HepG2 (cell line): ENCODE measurements around the gene RCAN2. TPM values are rescaled to one million over a fixed set of nuclear protein-coding genes. Genes with fewer than 3 reads are reported as not detected.

Experiments used
- ATAC-seq: fragments of 200-7000 bp; cut with Tn5 transposase; 3 replicates; pipeline ENCODE4 v1.9.1; 2020; ENCODE audit warnings: mild to moderate bottlenecking, moderate library complexity
- BruUV-seq: library from RNA; stranded (reverse); fragments of 400-500 nt; replicated peaks from 2 replicates; lab custom pipeline; 2021; lab: Mats Ljungman, UMichigan
- CTCF ChIA-PET: fragments of 300-600 bp; formaldehyde crosslinking; extraction: SDS; loops from one replicate; lab custom pipeline; 2021; ENCODE audit warnings: low total read pairs, inconsistent platforms, low intra/inter-chr PET ratio; lab: Yijun Ruan, JAX
- POLR2A ChIA-PET: fragments of 350-600 bp; sonication (Branson Sonifier 250); formaldehyde crosslinking; loops from one replicate; lab custom pipeline; 2020; ENCODE audit warnings: antibody characterized with exemption, inconsistent platforms; lab: Yijun Ruan, JAX
- DNase-seq: peaks from one replicate; pipeline ENCODE4 v3.0.0-alpha.2; 2015; ENCODE audit warnings: low spot score
- FAIRE-seq: peaks from 3 replicates; lab custom pipeline; 2011; peaks lifted over from hg19 to GRCh38; lab: Jason Lieb, UNC
- H2AFZ ChIP-seq: one replicate; pipeline ENCODE4 v1.6.1; 2011; ENCODE audit warnings: low read length, inconsistent platforms
- H3K27ac ChIP-seq: fragments of 300-600 bp; 3 replicates; pipeline ENCODE4 v1.8.0; 2011; ENCODE audit warnings: mixed run types, mild to moderate bottlenecking, mixed read lengths, low read length, inconsistent platforms; ENCODE audit not compliant: insufficient read depth; ENCODE audit errors: extremely low read length
- H3K27me3 ChIP-seq, 2 experiments: fragments of 200-600 bp in 1 of 2; 2 replicates in 1 of 2; 3 replicates in 1 of 2; pipeline versions ENCODE4 v1.6.0 to v1.8.0; 2011; ENCODE audit warnings: low read length in 2 of 2, mild to moderate bottlenecking in 2 of 2, moderate library complexity in 2 of 2, inconsistent platforms in 1 of 2; ENCODE audit not compliant: insufficient read depth in 2 of 2, control insufficient read depth in 1 of 2
- H3K36me3 ChIP-seq, 2 experiments: fragments of 200-600 bp in 1 of 2; replicated peaks in 1 of 2; 2 replicates in 1 of 2; 3 replicates in 1 of 2; pipeline versions ENCODE4 v1.5.1 to v1.8.0; 2011; ENCODE audit warnings: low read length in 2 of 2, inconsistent platforms in 1 of 2; ENCODE audit not compliant: insufficient read depth in 2 of 2, control insufficient read depth in 1 of 2
- H3K4me1 ChIP-seq: 2 replicates; pipeline ENCODE4 v1.5.1; 2012; ENCODE audit warnings: low read length, inconsistent platforms; ENCODE audit not compliant: insufficient read depth
- H3K4me2 ChIP-seq: 2 replicates; pipeline ENCODE4 v1.6.0; 2011; ENCODE audit warnings: low read depth, low read length, inconsistent platforms
- H3K4me3 ChIP-seq, 3 experiments: fragments of 200-600 bp in 1 of 3; sonication (generic), shearing (Covaris generic) in 1 of 3; replicated peaks in 1 of 3; 2 replicates each; pipeline ENCODE4 v1.5.1; 2011 to 2016; ENCODE audit warnings: low read length in 3 of 3, inconsistent platforms in 2 of 3, low read depth in 2 of 3, mild to moderate bottlenecking in 2 of 3, control low read depth in 1 of 3, mixed read lengths in 1 of 3; ENCODE audit not compliant: insufficient read depth in 1 of 3
- H3K79me2 ChIP-seq: one replicate; pipeline ENCODE4 v1.6.1; 2011; ENCODE audit warnings: low read length, inconsistent platforms; ENCODE audit not compliant: insufficient read depth
- H3K9ac ChIP-seq: 2 replicates; pipeline ENCODE4 v1.6.0; 2011; ENCODE audit warnings: mild to moderate bottlenecking, low read depth, low read length, inconsistent platforms; ENCODE audit not compliant: insufficient read depth
- H3K9me3 ChIP-seq: 2 replicates; pipeline ENCODE4 v1.5.1; 2012; ENCODE audit warnings: mild to moderate bottlenecking, low read length
- H4K20me1 ChIP-seq: 2 replicates; pipeline ENCODE4 v1.6.0; 2011; ENCODE audit warnings: inconsistent platforms, mild to moderate bottlenecking, low read length, moderate library complexity; ENCODE audit not compliant: insufficient read depth
- HDAC1 ChIP-seq: sonication (generic); formaldehyde crosslinking; IDR thresholded peaks from 2 replicates; pipeline ENCODE4 v1.5.1; 2020; ENCODE audit warnings: mild to moderate bottlenecking, missing genetic modification reagents
- KLF12 ChIP-seq: sonication (generic); formaldehyde crosslinking; IDR thresholded peaks from 2 replicates; pipeline ENCODE4 v1.4.0; 2020; ENCODE audit warnings: missing genetic modification reagents, borderline replicate concordance
- KMT2A ChIP-seq: sonication (generic); formaldehyde crosslinking; IDR thresholded peaks from 2 replicates; pipeline ENCODE4 v1.4.0; 2020; ENCODE audit warnings: missing genetic modification reagents
- SRSF1 ChIP-seq: fragments of 200-400 bp; formaldehyde crosslinking; optimal IDR thresholded peaks from 2 replicates; pipeline ENCODE3; 2017; ENCODE audit warnings: mild to moderate bottlenecking, low read depth, low read length, moderate library complexity
- ZNF773 ChIP-seq: sonication (generic); formaldehyde crosslinking; IDR thresholded peaks from 2 replicates; pipeline ENCODE4 v1.4.0; 2020; ENCODE audit warnings: missing genetic modification reagents, borderline replicate concordance
- ZSCAN9 ChIP-seq: IDR thresholded peaks from 2 replicates; pipeline ENCODE4 v1.6.1; 2016; ENCODE audit warnings: borderline replicate concordance
- WGBS: methylation state at CpG from one replicate; pipeline ENCODE4 v1.1.6; 2017; ENCODE audit warnings: low lambda C conversion rate; 5-methylcytosine and 5-hydroxymethylcytosine counted together
- in situ Hi-C: cut with HindIII; loops from 2 replicates; pipeline ENCODE4 v1.10.0; 2017; ENCODE audit warnings: low pct_unique_long_range_greater_than_20kb; ENCODE audit not compliant: extremely low pct_ligation_motif_present
- intact Hi-C: fragments of 100-400 bp; cut with micrococcal nuclease; formaldehyde crosslinking; loops from one replicate; pipeline ENCODE4 v1.10.0; 2022; ENCODE audit not compliant: unreplicated experiment
- polyA plus RNA-seq, 8 experiments: library from polyadenylated mRNA; depleted of rRNA in 3 of 8; stranded (reverse) in 7 of 8; unstranded in 1 of 8; fragments of >200 nt; fragmentation: Illumina TruSeq in 4 of 8; extraction: Trizol in 4 of 8; gene quantifications; 2 replicates each; pipeline versions ENCODE4 v1.2.1 to v1.2.3, GENCODE V29; 2011 to 2016; ENCODE audit warnings: low read depth in 4 of 8, missing spikeins in 1 of 8, mixed read lengths in 1 of 8; ENCODE audit not compliant: insufficient read depth in 1 of 8
- total RNA-seq, 5 experiments: library from RNA; depleted of rRNA; stranded (reverse); fragments of >200 nt; fragmentation: Illumina TruSeq; extraction: Trizol; gene quantifications; 2 replicates each; pipeline ENCODE4 v1.2.3, GENCODE V29; 2016; ENCODE audit warnings: low read depth in 1 of 5
- TF ChIP-seq, protein P1 (sequence below): sonication (generic); formaldehyde crosslinking; IDR thresholded peaks from 2 replicates; pipeline ENCODE4 v1.4.0; 2020; ENCODE audit warnings: missing genetic modification reagents, borderline replicate concordance

Gene RCAN2
- total and polyA plus RNA-seq, 2 of the 13 experiments (the other 11 are each of a cell fraction or from before 2014, with no cell fraction given), result not detected

DNA sequence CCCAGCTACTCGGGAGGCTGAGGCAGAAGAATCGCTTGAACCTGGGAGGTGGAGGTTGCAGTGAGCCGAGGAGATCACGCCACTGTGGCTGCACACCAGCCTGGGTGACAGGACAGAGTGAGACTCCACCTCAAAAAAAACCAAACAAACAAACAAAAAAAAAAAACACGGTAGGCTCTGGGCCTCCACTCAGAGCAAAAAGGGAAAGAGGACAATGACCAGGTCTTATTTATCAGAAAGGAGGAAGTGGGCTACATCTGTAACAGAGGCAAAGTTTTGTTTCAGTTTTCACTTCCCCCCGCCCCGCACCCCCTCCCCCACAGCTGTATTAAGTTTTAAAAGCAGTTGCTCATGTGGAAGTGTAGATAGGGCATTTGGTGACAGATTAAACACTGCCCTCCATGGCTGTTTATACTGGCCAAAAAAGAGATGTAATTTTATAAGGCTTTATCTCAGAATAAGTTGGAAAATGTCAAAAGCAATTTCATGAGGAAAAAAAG, 114.6 kb downstream of the RCAN2 start:
- H3K79me2 ChIP-seq, result no peaks in the 10 kb centered on the region
- POLR2A ChIA-PET, result no interaction called here
- no peaks in the 10 kb centered on the region for H3K27me3 ChIP-seq
- H3K4me1 ChIP-seq, result peaks cover 30% of the 10 kb centered on the region
- no peak overlapping the region for H3K9ac ChIP-seq
- no peak overlapping the region for H2AFZ ChIP-seq
- FAIRE-seq, result no peak
- no peak overlapping the region for H3K4me3 ChIP-seq
- H3K9me3 ChIP-seq, result no peaks in the 10 kb centered on the region
- ATAC-seq, result no peak
- in situ Hi-C loops (no loop called here), intact Hi-C loops (no loop called here)
- no TSS peak for BruUV-seq
- no peak overlapping the region for H3K4me2 ChIP-seq
- CTCF ChIA-PET, result no interaction called here
- TF ChIP-seq SRSF1, result no peak
- TF ChIP-seq KMT2A (CRISPR knock-in tag), result no peak
- no peak for TF ChIP-seq HDAC1 (CRISPR knock-in tag)
- TF ChIP-seq ZSCAN9, result no peak
- no peak for TF ChIP-seq KLF12
- TF ChIP-seq, protein P1, sequence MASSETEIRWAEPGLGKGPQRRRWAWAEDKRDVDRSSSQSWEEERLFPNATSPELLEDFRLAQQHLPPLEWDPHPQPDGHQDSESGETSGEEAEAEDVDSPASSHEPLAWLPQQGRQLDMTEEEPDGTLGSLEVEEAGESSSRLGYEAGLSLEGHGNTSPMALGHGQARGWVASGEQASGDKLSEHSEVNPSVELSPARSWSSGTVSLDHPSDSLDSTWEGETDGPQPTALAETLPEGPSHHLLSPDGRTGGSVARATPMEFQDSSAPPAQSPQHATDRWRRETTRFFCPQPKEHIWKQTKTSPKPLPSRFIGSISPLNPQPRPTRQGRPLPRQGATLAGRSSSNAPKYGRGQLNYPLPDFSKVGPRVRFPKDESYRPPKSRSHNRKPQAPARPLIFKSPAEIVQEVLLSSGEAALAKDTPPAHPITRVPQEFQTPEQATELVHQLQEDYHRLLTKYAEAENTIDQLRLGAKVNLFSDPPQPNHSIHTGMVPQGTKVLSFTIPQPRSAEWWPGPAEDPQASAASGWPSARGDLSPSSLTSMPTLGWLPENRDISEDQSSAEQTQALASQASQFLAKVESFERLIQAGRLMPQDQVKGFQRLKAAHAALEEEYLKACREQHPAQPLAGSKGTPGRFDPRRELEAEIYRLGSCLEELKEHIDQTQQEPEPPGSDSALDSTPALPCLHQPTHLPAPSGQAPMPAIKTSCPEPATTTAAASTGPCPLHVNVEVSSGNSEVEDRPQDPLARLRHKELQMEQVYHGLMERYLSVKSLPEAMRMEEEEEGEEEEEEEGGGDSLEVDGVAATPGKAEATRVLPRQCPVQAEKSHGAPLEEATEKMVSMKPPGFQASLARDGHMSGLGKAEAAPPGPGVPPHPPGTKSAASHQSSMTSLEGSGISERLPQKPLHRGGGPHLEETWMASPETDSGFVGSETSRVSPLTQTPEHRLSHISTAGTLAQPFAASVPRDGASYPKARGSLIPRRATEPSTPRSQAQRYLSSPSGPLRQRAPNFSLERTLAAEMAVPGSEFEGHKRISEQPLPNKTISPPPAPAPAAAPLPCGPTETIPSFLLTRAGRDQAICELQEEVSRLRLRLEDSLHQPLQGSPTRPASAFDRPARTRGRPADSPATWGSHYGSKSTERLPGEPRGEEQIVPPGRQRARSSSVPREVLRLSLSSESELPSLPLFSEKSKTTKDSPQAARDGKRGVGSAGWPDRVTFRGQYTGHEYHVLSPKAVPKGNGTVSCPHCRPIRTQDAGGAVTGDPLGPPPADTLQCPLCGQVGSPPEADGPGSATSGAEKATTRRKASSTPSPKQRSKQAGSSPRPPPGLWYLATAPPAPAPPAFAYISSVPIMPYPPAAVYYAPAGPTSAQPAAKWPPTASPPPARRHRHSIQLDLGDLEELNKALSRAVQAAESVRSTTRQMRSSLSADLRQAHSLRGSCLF (CRISPR knock-in tag), result no peak
- no peak for TF ChIP-seq ZNF773 (CRISPR knock-in tag)
- TF ChIP-seq, all 625 proteins: peak for 0
- Histone ChIP-seq H3K36me3 (no peaks in the 10 kb centered on the region), H3K27ac (no peak overlapping the region), H4K20me1 (no peaks in the 10 kb centered on the region)
- WGBS, result 17% methylated on average over 7 of the region's 7 CpGs
- no peak for DNase-seq
